GM21526 (cell line): ENCODE data around the gene FNDC3B.

Experiments
- ATAC-seq: cut with Tn5 transposase; IDR thresholded peaks from one replicate; pipeline ENCODE4 v1.9.1; 2021; ENCODE audit warnings: moderate library complexity; ENCODE audit not compliant: unreplicated experiment, low FRiP score

Gene FNDC3B

GRCh38 chr3:172161959-172162358 lies 122.6 kb downstream of the FNDC3B start:
- no peak for ATAC-seq

- ATAC-seq, result no peak
These were observed 123.9 kb downstream of the FNDC3B start for GRCh38 chr3:172163320-172163719.

- no peak for ATAC-seq
These were observed 125.4 kb downstream of the FNDC3B start for GRCh38 chr3:172164620-172165362.

- no peak for ATAC-seq
These were observed 126.9 kb downstream of the FNDC3B start for GRCh38 chr3:172166261-172166660.

GRCh38 chr3:172166890-172167289 lies 127.5 kb downstream of the FNDC3B start:
- ATAC-seq, result no peak

- no peak for ATAC-seq
These were observed 128.7 kb downstream of the FNDC3B start for GRCh38 chr3:172167892-172168648.

- ATAC-seq, result no peak
These were observed 130.8 kb downstream of the FNDC3B start for GRCh38 chr3:172170073-172170709.

- no peak for ATAC-seq
These were observed 131.5 kb downstream of the FNDC3B start for GRCh38 chr3:172170841-172171240.

GRCh38 chr3:172171396-172172075 lies 132.2 kb downstream of the FNDC3B start:
- no peak for ATAC-seq

- no peak for ATAC-seq
These were observed 134.2 kb downstream of the FNDC3B start for GRCh38 chr3:172173316-172174254.

- no peak for ATAC-seq
These were observed 135.3 kb downstream of the FNDC3B start for GRCh38 chr3:172174513-172175253.

GRCh38 chr3:172175254-172175599 lies 135.8 kb downstream of the FNDC3B start:
- ATAC-seq, result no peak

- no peak for ATAC-seq
These were observed 136.8 kb downstream of the FNDC3B start for GRCh38 chr3:172176061-172176770.

- ATAC-seq, result no peak
These were observed 137.7 kb downstream of the FNDC3B start for GRCh38 chr3:172177046-172177445.

GRCh38 chr3:172177803-172178316 lies 138.5 kb downstream of the FNDC3B start:
- ATAC-seq, result no peak

- ATAC-seq, result no peak
These were observed 140.5 kb downstream of the FNDC3B start for GRCh38 chr3:172179680-172180399.

- no peak for ATAC-seq
These were observed 141.1 kb downstream of the FNDC3B start for GRCh38 chr3:172180473-172180872.
